Measurements from ENCODE around the gene BEST1.

GRCh38 chr11:61975638-61976419 lies 25.7 kb downstream of the BEST1 start:
- TF ChIP-seq CREB1 (IDR thresholded peaks at IDR 0.05; ENCODE audit: low read depth) (no peak), EGR1 (IDR thresholded peaks at IDR 0.05) (no peak), RAD21 (IDR thresholded peaks at IDR 0.05; ENCODE audit: low read depth) (no peak), TCF12 (IDR thresholded peaks at IDR 0.05; ENCODE audit: low read depth) (no peak), TAF1 (IDR thresholded peaks at IDR 0.05; ENCODE audit: low read depth) (no peak), ZBTB7A (IDR thresholded peaks at IDR 0.05; ENCODE audit: low read depth) (no peak), FOXM1 (IDR thresholded peaks at IDR 0.05; ENCODE audit: borderline replicate concordance, low read depth) (no peak)
- TF ChIP-seq, protein P1, sequence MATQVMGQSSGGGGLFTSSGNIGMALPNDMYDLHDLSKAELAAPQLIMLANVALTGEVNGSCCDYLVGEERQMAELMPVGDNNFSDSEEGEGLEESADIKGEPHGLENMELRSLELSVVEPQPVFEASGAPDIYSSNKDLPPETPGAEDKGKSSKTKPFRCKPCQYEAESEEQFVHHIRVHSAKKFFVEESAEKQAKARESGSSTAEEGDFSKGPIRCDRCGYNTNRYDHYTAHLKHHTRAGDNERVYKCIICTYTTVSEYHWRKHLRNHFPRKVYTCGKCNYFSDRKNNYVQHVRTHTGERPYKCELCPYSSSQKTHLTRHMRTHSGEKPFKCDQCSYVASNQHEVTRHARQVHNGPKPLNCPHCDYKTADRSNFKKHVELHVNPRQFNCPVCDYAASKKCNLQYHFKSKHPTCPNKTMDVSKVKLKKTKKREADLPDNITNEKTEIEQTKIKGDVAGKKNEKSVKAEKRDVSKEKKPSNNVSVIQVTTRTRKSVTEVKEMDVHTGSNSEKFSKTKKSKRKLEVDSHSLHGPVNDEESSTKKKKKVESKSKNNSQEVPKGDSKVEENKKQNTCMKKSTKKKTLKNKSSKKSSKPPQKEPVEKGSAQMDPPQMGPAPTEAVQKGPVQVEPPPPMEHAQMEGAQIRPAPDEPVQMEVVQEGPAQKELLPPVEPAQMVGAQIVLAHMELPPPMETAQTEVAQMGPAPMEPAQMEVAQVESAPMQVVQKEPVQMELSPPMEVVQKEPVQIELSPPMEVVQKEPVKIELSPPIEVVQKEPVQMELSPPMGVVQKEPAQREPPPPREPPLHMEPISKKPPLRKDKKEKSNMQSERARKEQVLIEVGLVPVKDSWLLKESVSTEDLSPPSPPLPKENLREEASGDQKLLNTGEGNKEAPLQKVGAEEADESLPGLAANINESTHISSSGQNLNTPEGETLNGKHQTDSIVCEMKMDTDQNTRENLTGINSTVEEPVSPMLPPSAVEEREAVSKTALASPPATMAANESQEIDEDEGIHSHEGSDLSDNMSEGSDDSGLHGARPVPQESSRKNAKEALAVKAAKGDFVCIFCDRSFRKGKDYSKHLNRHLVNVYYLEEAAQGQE (IDR thresholded peaks at IDR 0.05; ENCODE audit: low read depth), result no peak
